ENCODE measurements around the gene PATJ.

PATJ gene

GRCh38 chr1:62054188-62054587 lies 311.9 kb downstream of the PATJ start:
- no peak for DNase-seq (ENCODE audit: low read depth)

DNA sequence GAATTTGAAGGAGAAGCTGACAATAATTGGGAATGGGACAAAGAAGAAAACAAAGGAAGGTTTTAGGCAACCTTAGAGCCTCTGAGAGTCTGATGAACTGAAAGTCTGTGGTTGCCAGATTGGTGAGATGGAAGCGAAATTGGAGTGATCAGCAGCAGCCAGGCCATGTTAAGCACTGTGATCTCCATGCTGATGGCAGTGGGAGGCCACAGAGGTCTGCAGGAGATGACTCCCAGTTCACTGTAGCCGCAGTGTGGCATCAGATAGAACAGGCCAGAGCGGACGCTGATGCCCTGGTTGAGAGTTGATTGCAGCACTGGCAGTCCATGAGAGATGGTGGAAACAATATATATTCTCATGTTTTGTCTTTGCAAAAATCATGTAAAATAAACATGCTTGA lies 314.9 kb downstream of the PATJ start:
- no peak for DNase-seq (ENCODE audit: low read depth)

DNA sequence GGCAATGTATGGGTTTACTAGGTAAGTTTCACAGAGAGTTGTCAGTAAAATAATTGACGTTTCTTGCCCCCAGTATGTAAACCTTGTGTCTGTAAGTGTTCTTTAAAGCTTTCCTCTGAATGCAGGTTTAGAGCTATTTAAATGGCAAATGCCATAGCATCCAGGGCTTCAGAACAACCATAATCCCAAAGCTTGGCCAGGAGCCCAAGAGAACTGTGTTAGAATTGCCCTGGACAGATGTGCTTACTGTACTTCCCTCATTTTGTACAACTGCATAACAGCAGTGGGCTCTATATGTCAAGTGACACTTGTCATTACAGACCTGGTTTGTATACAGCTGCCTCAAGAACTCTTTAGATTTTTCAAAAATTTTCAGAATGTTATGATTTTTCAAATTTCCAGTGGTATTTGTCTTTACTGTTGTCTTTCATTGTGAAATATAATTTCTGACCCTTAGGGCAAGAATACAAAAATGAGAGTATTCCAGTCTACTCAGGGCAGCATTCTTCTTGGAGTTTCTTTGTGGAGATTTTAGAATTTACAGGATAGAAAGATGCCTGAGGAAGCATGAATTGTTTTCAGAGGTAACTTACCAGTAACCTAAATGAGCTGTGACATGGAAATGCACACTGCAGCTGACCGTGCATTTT lies 315.5 kb downstream of the PATJ start:
- no peak for DNase-seq (ENCODE audit: low read depth)

GRCh38 chr1:62058956-62059355 lies 316.7 kb downstream of the PATJ start:
- DNase-seq (ENCODE audit: low read depth), result no peak

DNA sequence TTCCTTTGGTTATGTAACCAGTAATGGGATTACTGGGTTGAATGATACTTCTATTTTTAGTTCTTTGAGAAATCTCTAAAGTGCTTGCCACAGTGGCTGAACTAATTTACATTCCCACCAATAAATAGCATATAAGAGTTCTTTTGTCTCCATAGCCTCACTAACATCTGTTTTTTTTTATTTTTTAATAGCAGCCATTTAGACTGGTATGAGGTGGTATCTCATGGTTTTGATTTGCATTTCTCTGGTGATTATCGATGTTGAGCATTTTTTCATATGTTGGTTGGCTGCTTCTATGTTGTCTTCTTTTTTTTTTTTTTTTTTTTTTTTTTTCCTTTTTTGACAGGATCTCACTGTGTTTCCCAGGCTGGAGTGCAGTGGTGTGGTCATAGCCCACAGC lies 319.8 kb downstream of the PATJ start:
- DNase-seq (ENCODE audit: low read depth), result no peak

DNA sequence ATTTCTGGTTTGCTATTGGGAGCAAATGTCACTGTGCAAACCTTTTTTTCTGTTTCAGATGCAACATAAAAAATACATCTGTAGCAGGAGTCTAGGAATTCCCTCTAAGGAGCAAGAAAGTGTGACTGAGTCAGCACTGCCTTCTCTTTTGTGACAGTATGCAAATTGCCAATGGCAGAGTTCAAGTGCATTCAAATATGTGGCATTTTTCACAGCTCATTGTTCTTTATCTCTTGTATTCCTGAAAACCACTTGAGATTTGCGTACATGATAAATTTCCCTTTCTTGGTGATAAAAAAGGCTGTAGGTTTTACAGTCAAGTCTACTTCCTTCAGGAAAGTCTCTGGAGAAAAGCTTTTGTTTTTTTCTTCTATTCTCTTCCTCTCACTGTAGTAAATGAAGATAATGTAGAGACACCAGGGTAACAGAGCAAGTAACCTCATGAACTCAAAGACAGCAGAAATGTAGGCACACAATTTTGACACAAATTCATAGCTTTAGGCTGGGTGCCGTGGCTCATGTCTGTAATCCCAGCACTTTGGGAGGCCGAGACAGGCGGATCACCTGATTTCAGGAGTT lies 322.6 kb downstream of the PATJ start:
- DNase-seq (ENCODE audit: low read depth), result no peak

- DNase-seq (ENCODE audit: low read depth), result no peak
Observed at GRCh38 chr1:62066713-62067112, 324.4 kb downstream of the PATJ start.

- no peak for DNase-seq (ENCODE audit: low read depth)
Observed at GRCh38 chr1:62068416-62068843, 326.1 kb downstream of the PATJ start.

- DNase-seq (ENCODE audit: low read depth), result no peak
Observed at GRCh38 chr1:62068978-62069377, 326.7 kb downstream of the PATJ start.

DNA sequence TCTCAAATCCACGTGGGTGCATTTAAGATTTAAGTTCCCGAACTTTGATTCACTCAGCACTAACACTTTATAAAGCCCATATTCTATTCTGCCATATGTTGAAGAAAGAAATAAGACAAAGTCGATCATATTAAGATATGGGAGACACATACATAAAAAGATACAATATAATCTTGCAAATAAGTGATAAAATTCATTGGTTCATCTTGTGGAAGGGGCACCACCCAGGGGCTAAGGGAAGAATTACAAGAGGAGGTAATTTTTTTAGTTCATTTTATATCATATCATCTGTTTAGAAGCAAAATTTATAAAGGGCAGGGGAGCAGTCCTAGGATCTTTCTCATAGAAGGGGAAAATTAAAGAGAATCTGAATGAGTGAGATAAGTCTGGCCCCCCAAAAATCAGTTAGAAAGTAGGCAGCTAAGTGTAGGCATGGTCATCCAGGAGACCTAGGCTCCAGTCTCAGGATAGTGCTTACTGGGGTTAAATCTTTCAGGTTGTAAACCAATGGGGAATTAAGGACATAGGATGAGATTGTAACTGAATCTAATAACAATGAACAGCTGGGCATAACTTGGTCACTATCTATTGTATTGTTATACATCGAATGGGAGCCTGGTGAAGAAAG lies 328.2 kb downstream of the PATJ start:
- DNase-seq (ENCODE audit: low read depth), result no peak

- no peak for DNase-seq (ENCODE audit: low read depth)
Observed at GRCh38 chr1:62071695-62072094, 329.4 kb downstream of the PATJ start.

- DNase-seq (ENCODE audit: low read depth), result no peak
Observed at GRCh38 chr1:62076286-62076685, 334.0 kb downstream of the PATJ start.

- DNase-seq (ENCODE audit: low read depth), result no peak
Observed at GRCh38 chr1:62077821-62078220, 335.5 kb downstream of the PATJ start.

DNA sequence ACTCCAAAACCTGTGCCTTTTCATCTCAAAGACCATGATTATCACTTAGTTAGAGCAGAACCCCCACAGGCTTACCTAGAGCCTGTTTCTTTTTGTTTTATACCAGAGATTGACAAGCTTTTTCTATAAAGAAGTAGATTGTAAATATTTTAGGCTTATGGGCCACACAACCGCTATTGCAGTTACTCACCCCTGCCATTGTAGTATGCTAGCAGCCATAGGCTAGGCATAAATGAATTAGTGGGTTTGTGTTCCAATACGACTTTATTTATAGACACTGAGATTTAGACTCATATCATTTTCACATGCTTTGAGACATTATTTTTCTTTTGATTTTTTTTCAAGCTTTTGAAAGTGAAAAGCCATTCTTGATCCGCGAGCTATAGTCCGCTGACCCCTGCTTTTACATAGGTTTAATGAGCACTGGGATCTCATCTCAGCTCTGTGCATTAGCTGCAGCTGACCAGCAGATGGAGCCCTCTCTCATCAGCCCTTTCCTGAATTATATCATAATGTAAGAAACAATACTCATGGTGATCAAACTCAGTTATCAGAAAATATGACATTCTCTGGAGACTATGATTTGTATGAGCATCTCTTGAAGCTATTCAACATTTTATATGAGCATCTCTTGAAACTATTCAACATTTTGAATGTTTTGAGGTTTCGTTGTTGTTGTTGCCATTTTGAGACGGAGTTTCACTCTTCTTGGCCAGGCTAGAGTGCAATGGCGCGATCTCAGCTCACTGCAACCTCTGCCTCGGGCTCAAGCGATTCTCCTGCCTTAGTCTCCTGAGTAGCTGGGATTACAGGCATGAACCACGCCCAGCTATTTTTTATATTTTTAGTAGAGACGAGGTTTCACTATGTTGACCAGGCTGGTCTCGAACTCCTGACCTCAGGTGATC lies 340.4 kb downstream of the PATJ start:
- no peak for DNase-seq (ENCODE audit: low read depth)

DNA sequence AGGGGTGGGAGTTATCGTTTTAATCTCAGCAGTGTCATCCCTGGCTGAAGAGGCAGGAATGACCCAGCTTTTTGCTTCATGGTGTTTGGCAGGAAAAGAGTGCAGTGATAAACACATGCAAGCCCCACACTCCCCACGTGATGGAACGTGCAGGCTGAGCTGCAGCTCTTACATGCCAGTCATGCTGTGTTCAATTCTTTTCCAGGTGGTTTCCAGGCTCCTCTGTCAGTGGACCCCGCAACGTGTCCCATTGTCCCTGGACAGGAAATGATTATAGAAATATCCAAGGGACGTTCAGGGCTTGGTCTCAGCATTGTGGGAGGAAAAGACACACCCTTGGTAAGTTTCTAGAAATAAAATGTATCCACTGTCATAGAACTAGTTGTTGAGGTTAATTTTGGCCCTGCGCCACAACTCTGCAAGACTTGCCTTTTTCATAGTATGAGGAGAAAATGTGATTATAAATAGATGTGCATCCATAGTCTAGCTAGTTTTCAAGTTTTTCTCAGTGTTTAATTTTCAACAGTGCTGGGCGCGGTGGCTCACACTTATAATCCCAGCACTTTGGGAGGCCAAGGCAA lies 342.1 kb downstream of the PATJ start:
- DNase-seq (ENCODE audit: low read depth), result no peak

DNA sequence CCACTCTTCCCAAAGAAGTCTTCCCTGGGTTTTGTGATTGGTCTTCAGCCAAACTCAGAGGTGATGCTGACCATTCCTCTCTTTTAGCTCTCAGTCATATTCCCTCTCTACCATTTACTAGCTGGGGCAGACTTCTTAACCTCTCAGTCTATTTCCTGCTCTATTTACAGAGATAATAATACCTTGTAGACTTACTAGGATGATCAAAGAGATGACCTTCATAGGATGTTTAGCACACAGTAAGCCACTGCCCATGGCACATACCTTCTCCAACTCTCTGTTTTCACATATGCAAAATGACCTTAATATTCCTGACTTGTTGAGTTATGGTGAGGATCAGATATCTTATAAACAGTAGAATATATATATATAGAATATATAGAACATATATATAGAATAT lies 346.2 kb downstream of the PATJ start:
- no peak for DNase-seq (ENCODE audit: low read depth)

DNA sequence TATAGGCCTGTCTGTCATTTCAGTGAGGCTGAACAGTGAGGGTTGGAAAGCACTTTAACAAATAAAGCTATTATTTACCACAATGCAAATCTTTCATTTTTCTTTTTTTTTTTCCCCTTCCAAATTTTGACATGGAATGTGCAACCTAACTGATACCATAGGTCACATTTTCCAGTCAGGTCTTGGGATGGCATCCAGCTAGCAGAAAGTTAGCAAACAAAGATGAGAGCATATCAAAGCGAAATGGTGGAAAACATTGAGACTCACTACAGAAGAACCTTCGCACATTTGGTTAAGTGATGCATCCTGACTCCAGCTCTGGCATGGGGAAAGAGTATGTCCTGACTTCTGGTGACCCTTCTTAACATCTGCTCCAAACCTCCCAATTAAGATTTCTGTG lies 347.3 kb downstream of the PATJ start:
- DNase-seq (ENCODE audit: low read depth), result no peak

GRCh38 chr1:62090016-62090415 lies 347.7 kb downstream of the PATJ start:
- DNase-seq (ENCODE audit: low read depth), result no peak

GRCh38 chr1:62092110-62092509 lies 349.8 kb downstream of the PATJ start:
- no peak for DNase-seq (ENCODE audit: low read depth)

DNA sequence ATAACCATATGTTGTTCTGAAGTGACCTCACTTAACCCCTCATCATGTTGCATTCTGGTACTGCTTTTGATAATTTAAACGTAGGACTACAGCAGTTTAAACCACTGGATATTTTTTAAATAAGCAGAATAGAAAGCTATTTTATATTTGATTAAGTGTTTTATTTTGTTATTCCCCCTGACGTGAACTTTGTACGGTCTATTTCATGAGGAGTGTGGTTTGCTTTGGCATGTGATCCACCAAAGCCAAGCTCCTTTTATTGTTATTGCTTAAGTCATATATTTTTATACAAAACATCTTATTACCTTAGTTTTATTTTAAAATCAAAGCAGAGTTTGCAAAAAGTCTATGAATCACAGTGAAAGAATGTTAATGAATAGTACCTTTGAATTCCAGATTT lies 351.0 kb downstream of the PATJ start:
- DNase-seq (ENCODE audit: low read depth), result no peak

GRCh38 chr1:62097464-62097863 lies 355.2 kb downstream of the PATJ start:
- no peak for DNase-seq (ENCODE audit: low read depth)

DNA sequence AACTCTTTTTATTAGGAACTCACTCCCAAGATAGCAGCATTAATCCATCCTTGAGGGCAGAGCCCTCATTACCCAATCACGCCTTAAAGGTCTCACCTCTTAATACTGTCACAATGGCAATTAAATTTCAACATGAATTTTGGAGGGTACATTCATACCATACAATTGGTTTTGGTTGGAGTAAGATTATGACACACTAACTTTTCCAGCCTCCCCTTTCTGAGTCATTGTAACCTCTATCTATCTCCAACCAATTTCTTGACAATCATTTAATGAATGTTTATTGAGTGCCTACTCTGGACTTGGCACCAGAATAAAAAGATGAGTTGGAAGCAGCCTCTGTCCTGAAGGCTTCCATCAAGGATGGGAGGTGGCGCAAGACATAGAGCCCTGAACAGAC lies 358.2 kb downstream of the PATJ start:
- no peak for DNase-seq (ENCODE audit: low read depth)

All from stimulated activated CD8-positive, alpha-beta memory T cell treated with anti-CD3 and anti-CD28 coated beads, Interleukin-12 subunit alpha, Interleukin-12 subunit beta, amount 100 ng/mL, for 1 hour (primary cell).